Lower leg skin (tissue), 4 donors: Measurements from ENCODE around the gene TEK. TPM values are rescaled to one million over a fixed set of nuclear protein-coding genes. Genes with fewer than 3 reads are reported as not detected.

Source experiments
- DNase-seq, 2 donors: peaks; one replicate each; pipeline ENCODE4 v3.0.0-alpha.2; 2019; ENCODE audit warnings: low spot score in 2 of 2
- H3K4me3 ChIP-seq: fragments of 200-600 bp; sonication (generic); 2 replicates; pipeline ENCODE4 v1.5.1; 2017; ENCODE audit warnings: mild to moderate bottlenecking, low read depth; ENCODE audit not compliant: poor library complexity, severe bottlenecking
- CTCF ChIP-seq, 3 donors: fragments of 450-650 bp; IDR thresholded peaks; one replicate each; pipeline ENCODE4 v1.5.1; 2016; ENCODE audit warnings: antibody characterized with exemption in 3 of 3, mild to moderate bottlenecking in 3 of 3, moderate library complexity in 2 of 3
- POLR2A ChIP-seq, 2 donors: fragments of 450-650 bp; IDR thresholded peaks; one replicate each; pipeline ENCODE4 v1.6.1; 2016 to 2017; ENCODE audit warnings: antibody characterized with exemption in 2 of 2, mild to moderate bottlenecking in 1 of 2, moderate library complexity in 1 of 2
- WGBS, 2 donors: methylation state at CpG; one replicate each; pipeline ENCODE4 v1.1.5; 2018; 5-methylcytosine and 5-hydroxymethylcytosine counted together
- intact Hi-C: fragments of 100-400 bp; cut with DNase I; formaldehyde crosslinking; loops from one replicate; pipeline ENCODE4 v1.15.0; 2023; ENCODE audit warnings: low total_unique reads
- total RNA-seq, 4 donors: library from RNA; depleted of rRNA; stranded (reverse); fragments of >200 nt; gene quantifications; one replicate each; pipeline ENCODE4 v1.1.0, GENCODE V29; 2016

The TEK gene
- total RNA-seq, 4 donors from 2014 or later, result 2.5 to 9.2 (median 3.8) TPM

- intact Hi-C loops, result no loop called here
- H3K4me3 ChIP-seq, result no peak overlapping the region
- DNase-seq, result no peak
- TF ChIP-seq CTCF (IDR thresholded peaks at IDR 0.05) (no peak), POLR2A (IDR thresholded peaks at IDR 0.05) (no peak)
Measured at GRCh38 chr9:27248702-27249101, 139.7 kb downstream of the TEK start.

GRCh38 chr9:27258662-27259061 lies 149.6 kb downstream of the TEK start:
- H3K4me3 ChIP-seq, result no peak overlapping the region
- TF ChIP-seq CTCF (IDR thresholded peaks at IDR 0.05), result no peak
- intact Hi-C loops, result no loop called here
- WGBS, 2 donors, result 93 to 95% methylated on average over 7 of the region's 7 CpGs
- DNase-seq, result no peak

GRCh38 chr9:27260789-27261516 lies 151.9 kb downstream of the TEK start:
- no peak for DNase-seq
- WGBS, 2 donors, result 75 to 82% methylated on average over 8 of the region's 8 CpGs
- no peak for TF ChIP-seq POLR2A (IDR thresholded peaks at IDR 0.05)
- TF ChIP-seq CTCF (IDR thresholded peaks at IDR 0.05), result no peak
- no peak overlapping the region for H3K4me3 ChIP-seq
- intact Hi-C loops, result no loop called here

GRCh38 chr9:27261517-27262211 lies 152.6 kb downstream of the TEK start:
- DNase-seq, result no peak
- intact Hi-C loops, result no loop called here
- WGBS, 2 donors, result 40 to 41% methylated on average over 4 of the region's 4 CpGs
- H3K4me3 ChIP-seq, result no peak overlapping the region
- TF ChIP-seq POLR2A (IDR thresholded peaks at IDR 0.05) (no peak), CTCF (IDR thresholded peaks at IDR 0.05) (no peak)

GRCh38 chr9:27272103-27272502 lies 163.1 kb downstream of the TEK start:
- TF ChIP-seq POLR2A (IDR thresholded peaks at IDR 0.05), result no peak
- no peak for TF ChIP-seq CTCF (IDR thresholded peaks at IDR 0.05)
- DNase-seq, result no peak
- intact Hi-C loops, result loop anchor here (10.0 kb wide), 1 partner anchor 227 kb away; no protein-coding TSS in a partner anchor
- H3K4me3 ChIP-seq, result no peak overlapping the region
- WGBS, 2 donors, result 97 to 98% methylated on average over 2 of the region's 2 CpGs
